HG02970 (cell line): ENCODE data around the gene KANSL3.

Experiments
- ATAC-seq: cut with Tn5 transposase; IDR thresholded peaks from one replicate; pipeline ENCODE4 v1.9.1; 2021; ENCODE audit warnings: mild to moderate bottlenecking, moderate library complexity, moderate number of reproducible peaks; ENCODE audit not compliant: unreplicated experiment, low FRiP score

Gene KANSL3

DNA sequence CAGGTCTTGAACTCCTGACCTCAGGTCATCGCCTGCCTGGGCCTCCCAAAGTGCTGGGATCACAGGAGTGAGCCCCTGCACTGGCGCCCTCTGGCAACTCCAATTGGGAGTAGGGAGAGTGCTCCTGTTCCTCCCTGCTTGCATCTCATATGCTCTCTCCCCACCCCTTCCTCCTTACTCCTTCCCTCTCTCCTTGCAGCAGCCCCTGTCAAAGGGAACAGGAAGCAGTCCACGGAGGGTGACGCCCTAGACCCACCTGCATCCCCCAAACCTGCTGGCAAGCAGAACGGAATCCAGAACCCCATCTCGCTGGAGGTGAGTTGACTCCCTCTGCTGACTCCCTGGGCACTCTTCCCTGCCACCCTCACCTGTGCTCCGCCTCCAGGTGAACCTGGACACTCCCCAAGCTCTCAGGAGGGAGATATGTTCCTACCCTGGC lies 90.9 kb downstream of the KANSL3 start:
- no peak for ATAC-seq

- ATAC-seq, result no peak
Measured at GRCh38 chr2:96546797-96547196, 91.3 kb downstream of the KANSL3 start.

DNA sequence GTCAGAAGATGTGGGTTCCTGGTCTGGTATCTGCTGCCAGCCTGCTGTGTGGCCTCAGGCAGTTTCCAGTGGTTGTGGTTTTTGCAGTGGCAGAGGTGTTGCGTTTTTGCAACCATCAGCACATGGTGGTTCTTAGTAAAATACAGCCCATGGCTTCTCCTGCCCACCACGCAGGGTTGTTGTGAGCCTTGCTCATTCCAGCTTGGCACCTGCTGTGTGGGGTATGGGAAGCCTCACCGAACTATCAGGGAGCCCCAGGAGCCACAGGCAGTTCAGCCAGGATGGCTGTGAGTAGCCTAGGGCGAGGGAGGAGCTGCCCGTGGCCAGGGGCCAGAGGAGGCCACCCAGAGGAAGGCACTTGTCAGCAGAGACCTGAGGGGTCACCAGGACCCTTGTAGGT lies 91.8 kb downstream of the KANSL3 start:
- ATAC-seq, result no peak
